GM12878 (cell line): ENCODE results near the gene FGF1.

Experiments
- CBX5 ChIP-seq: sonication (generic); IDR thresholded peaks from 2 replicates; pipeline ENCODE4 v1.6.1; 2016; ENCODE audit warnings: low read depth, moderate library complexity, mild to moderate bottlenecking, inconsistent platforms
- CEBPB ChIP-seq, 2 experiments: fragments of 150-350 bp in 1 of 2; IDR thresholded peaks; 2 replicates each; pipeline ENCODE4 v1.6.1; 2012 to 2014; ENCODE audit warnings: low read depth in 2 of 2, low read length in 2 of 2, borderline replicate concordance in 1 of 2, inconsistent platforms in 1 of 2
- GATAD2B ChIP-seq: fragments of 450-650 bp; conservative IDR thresholded peaks from 2 replicates; pipeline ENCODE4 v1.6.1; 2017; ENCODE audit warnings: low read depth, mild to moderate bottlenecking, moderate library complexity
- HDAC6 ChIP-seq: fragments of 200-600 bp; sonication (generic); IDR thresholded peaks from one replicate; pipeline ENCODE4 v1.8.0; 2017; ENCODE audit warnings: antibody characterized with exemption; ENCODE audit not compliant: unreplicated experiment
- NBN ChIP-seq: fragments of 450-650 bp; IDR thresholded peaks from 2 replicates; pipeline ENCODE4 v1.6.1; 2016
- NFYB ChIP-seq: IDR thresholded peaks from 2 replicates; pipeline ENCODE4 v1.6.1; 2011; ENCODE audit warnings: low read depth, mild to moderate bottlenecking, low read length, improper control_type of control experiment, moderate library complexity; ENCODE audit not compliant: insufficient read depth
- POLR2AphosphoS5 ChIP-seq: IDR thresholded peaks from 2 replicates; pipeline ENCODE4 v1.6.1; 2011; ENCODE audit warnings: mild to moderate bottlenecking, low read length, inconsistent platforms
- STAT1 ChIP-seq: fragments of 450-650 bp; conservative IDR thresholded peaks from 2 replicates; pipeline ENCODE4 v1.6.1; 2014; ENCODE audit warnings: antibody characterized with exemption, mild to moderate bottlenecking
- WRNIP1 ChIP-seq: IDR thresholded peaks from 2 replicates; pipeline ENCODE4 v1.6.1; 2011; ENCODE audit warnings: low read depth, low read length, improper control_type of control experiment, borderline replicate concordance
- ZNF384 ChIP-seq: IDR thresholded peaks from 2 replicates; pipeline ENCODE4 v1.6.1; 2012; ENCODE audit warnings: low read depth, mild to moderate bottlenecking, low read length, improper control_type of control experiment, borderline replicate concordance
- TF ChIP-seq, protein P1 (sequence below): IDR thresholded peaks from 2 replicates; pipeline ENCODE4 v1.6.1; 2011; ENCODE audit warnings: mild to moderate bottlenecking, low read depth, low read length, moderate library complexity; ENCODE audit not compliant: insufficient replicate concordance
- TF ChIP-seq, protein P2 (sequence below): fragments of 450-650 bp; IDR thresholded peaks from 2 replicates; pipeline ENCODE4 v1.6.1; 2016; ENCODE audit warnings: mild to moderate bottlenecking

DNA sequence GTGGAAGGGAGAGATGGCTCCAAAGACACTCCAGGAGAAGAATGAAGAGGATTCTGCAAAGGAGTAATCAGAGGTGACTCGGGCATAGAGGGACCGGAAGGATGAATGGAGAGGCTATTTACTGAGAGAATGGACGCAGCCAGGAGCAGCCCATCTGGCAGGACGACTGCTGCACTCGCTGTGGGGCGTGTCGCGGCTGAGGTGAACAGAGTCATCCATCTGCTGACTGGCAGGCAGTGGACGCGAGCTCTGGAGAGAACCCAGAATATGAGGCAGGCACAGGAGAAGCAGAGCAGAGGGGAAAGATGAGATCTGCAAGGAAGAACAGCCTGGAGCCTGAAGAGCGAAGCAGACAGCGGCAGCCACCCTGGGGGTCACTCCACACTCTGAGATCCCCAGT lies 16.4 kb downstream of the FGF1 start:
- TF ChIP-seq POLR2AphosphoS5, result no peak
- TF ChIP-seq CEBPB (IDR thresholded peaks at IDR 0.05; ENCODE audit: borderline replicate concordance in 1 of 2, low read depth in 2 of 2, low read length in 2 of 2), result no peak
- no peak for TF ChIP-seq HDAC6
- no peak for TF ChIP-seq NFYB
- TF ChIP-seq NBN, result no peak
- no peak for TF ChIP-seq STAT1
- no peak for TF ChIP-seq CBX5
- no peak for TF ChIP-seq WRNIP1
- TF ChIP-seq, protein P1, sequence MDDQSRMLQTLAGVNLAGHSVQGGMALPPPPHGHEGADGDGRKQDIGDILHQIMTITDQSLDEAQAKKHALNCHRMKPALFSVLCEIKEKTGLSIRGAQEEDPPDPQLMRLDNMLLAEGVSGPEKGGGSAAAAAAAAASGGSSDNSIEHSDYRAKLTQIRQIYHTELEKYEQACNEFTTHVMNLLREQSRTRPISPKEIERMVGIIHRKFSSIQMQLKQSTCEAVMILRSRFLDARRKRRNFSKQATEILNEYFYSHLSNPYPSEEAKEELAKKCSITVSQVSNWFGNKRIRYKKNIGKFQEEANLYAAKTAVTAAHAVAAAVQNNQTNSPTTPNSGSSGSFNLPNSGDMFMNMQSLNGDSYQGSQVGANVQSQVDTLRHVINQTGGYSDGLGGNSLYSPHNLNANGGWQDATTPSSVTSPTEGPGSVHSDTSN, result no peak
- TF ChIP-seq GATAD2B, result no peak
- no peak for TF ChIP-seq ZNF384
- TF ChIP-seq, protein P2, sequence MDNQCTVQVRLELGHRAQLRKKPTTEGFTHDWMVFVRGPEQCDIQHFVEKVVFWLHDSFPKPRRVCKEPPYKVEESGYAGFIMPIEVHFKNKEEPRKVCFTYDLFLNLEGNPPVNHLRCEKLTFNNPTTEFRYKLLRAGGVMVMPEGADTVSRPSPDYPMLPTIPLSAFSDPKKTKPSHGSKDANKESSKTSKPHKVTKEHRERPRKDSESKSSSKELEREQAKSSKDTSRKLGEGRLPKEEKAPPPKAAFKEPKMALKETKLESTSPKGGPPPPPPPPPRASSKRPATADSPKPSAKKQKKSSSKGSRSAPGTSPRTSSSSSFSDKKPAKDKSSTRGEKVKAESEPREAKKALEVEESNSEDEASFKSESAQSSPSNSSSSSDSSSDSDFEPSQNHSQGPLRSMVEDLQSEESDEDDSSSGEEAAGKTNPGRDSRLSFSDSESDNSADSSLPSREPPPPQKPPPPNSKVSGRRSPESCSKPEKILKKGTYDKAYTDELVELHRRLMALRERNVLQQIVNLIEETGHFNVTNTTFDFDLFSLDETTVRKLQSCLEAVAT, result no peak
